ENCODE measurements around the gene TMEM204.

TMEM204 gene

DNA sequence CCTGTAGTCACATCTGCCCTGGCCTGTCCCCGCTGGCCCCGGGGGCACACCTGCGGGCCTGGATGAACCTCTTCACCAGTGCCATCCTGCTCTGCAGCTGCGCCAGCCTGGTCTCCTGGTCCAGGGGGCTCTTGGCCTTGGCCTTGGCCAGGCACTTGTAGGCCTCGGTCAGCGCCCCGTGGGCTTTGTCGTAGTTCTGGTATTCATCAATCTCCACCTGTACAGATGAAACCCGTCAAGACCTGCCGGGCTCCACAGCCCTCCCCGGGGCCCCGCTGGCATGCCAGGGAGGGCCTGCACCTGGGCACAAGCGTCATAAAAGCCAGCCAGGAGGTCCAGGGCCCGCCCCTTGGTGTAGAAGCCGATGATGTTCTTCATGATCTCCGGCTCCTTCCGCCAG is 13.6 kb upstream of the TMEM204 start:
- TF ChIP-seq CTCF (IDR thresholded peaks at IDR 0.05) = no peak

DNA sequence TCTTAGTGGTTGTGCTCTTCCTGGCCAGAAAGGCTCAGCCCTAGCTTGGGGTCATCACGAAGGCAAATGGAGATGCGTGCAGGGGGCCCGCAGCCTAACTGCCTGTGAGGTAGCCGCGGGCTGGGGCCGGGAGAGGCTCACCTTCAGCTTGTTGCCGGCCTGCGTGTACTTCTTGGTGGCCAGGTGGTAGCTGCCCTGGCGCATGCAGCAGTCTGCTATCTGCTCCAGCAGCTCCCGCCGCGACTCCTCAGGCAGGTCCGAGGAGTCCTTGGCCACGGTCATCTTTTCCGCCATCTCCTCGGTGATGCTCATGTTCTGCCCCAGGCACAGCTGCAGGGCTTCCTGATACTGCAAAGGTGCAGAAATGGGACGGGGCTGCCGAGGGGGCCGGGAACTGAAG is 13.0 kb upstream of the TMEM204 start:
- TF ChIP-seq CTCF (IDR thresholded peaks at IDR 0.05) = no peak

DNA sequence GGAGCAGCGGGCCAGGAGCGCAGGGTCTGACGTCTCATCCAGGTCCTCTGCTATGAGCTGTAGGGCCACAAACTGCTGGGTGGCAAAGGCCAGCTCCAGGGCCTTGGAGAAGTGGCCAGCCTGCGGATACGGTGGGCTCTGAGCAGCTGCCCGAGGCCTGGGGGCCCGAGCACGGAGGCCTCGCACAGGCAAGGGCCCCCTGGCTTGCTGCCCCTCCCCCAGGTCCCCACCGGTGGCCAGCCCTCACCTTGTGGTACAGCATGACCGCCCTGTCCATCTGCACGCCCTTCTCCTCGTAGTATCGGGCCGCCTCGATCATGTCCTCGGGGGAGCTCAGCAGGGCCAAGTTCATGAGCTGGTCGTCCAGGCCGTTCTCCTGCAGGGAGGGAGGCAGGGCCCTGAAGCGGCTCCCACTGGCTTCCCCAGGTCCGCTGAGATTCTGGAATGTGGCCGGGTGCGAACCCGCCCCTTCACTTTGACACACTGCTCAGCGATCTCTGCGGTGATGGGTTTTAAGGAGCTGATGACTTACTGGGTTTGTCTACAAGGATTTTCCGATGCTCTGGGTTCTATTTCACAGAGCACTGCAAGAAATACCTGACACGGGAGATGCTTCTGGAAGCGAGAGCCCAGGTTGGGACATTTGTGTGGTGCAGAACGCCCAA is 9.8 kb upstream of the TMEM204 start:
- no peak for TF ChIP-seq CTCF (IDR thresholded peaks at IDR 0.05)

DNA sequence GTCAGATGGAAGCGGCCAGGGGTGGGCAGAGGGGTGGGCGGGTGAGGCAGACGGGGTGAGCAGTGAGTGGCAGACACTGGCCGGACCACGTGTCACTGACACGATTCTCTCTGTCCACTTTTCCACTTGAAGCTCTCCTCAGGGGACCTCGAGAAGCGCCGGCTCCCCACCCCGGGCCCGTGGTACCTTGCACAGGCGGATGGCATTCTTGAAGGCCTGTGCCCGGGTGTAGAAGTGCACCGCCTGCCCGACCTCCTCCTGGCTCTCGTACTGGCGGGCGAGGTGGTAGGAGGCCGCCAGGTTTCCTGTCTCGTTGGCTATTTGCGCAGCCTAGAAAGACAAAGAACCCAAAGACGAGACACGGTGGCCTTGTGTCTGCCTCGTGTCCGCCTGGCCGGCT is 9.1 kb upstream of the TMEM204 start:
- TF ChIP-seq CTCF (IDR thresholded peaks at IDR 0.05) = no peak

DNA sequence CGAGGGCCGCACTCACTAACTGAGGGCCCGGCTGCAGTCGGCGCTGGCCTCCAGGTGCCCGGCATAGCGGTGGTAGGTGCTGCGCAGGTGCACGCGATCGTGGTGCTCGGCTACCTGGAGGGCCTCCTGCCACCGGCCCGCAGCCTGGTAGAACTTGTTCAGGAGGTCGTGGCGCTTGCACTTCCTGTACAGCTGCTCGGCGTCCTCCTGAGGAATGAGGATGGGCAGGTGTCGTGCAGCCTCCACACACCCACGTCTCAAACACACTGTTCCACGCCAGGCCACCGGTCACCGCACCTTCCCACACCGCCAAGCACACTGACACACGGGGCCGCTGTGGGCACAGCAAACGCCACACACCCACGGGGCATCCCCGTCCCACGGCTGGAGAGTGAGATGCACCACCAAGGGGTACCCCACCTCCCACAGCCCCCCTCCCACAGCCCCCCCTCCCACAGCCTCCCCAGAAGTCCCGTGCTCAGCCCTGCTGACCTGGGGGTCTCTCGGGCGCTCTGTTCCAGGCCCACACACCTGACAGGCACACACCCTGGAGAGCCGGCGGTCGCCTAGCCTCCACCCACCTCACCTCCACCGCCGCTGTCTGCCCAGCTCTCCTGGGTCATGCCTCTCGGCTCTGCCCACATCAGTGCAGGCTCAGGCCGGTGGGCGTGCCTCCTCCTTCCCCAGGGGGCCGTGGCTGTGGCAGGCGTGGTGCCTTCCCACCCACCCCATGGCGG is 7.4 kb upstream of the TMEM204 start:
- no peak for TF ChIP-seq CTCF (IDR thresholded peaks at IDR 0.05)

DNA sequence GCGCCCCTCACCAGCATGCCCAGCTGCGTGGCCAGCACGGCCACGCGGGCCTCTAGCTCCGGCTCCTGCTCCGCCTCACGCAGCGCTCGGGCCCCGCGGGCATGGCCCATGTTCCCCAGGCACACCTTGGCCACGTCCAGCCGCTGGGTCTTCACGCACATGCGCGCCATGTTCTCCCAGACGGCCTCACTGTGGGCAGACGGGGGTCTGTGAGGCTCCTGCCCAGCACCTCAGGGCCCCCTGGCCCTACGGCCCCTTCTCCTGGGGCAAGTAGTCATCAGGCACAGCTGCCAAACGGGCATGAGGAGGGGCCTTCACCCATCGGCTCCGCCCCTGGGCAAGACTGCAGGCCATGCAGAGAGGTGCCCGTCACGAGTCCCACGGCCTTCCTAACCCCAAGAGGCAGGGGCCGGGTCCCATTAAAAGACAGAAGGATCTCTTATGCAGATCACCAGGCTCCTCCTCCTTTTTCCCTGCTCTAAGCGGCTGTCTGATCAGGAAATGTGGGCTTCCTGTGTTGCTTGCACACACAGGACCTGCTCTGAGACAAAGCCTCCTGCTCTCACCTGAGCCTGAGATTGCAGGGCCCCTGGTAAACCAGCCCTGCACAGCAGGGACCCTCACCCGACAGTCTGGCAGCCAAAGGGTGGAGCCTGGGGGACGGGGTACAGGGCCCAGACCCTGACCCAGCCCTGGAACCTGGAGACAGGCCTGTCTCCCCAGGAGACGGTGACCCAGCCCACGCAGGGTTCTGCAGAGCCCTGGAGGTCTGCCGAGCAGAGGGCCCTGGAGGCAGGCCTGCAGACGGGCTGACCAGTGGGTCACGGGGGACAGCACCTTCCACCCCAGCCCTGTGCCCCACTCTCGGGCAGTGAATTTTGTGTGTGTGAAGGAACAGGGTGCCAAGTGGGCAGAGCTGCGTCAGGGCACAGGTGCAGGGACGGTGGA is 6.6 kb upstream of the TMEM204 start:
- TF ChIP-seq CTCF (IDR thresholded peaks at IDR 0.05) = no peak
